PFSK-1 (cell line): Measurements from ENCODE around the gene NCAPD2.

Experiments
- POLR2AphosphoS5 ChIP-seq: IDR thresholded peaks from 2 replicates; pipeline ENCODE4 v1.6.1; 2012; ENCODE audit warnings: low read depth, mild to moderate bottlenecking, control low read depth, low read length, moderate library complexity
- REST ChIP-seq, 2 experiments: IDR thresholded peaks; 2 replicates each; pipeline versions ENCODE4 v1.6.1 to v1.8.0; 2011 to 2012; ENCODE audit warnings: low read depth in 2 of 2, low read length in 2 of 2, control low read depth in 1 of 2, inconsistent platforms in 1 of 2, mild to moderate bottlenecking in 1 of 2, moderate library complexity in 1 of 2; ENCODE audit not compliant: insufficient read depth in 1 of 2
- TAF1 ChIP-seq: IDR thresholded peaks from 2 replicates; pipeline ENCODE4 v1.6.1; 2012; ENCODE audit warnings: low read length, control low read depth, borderline replicate concordance; ENCODE audit not compliant: insufficient read depth

DNA sequence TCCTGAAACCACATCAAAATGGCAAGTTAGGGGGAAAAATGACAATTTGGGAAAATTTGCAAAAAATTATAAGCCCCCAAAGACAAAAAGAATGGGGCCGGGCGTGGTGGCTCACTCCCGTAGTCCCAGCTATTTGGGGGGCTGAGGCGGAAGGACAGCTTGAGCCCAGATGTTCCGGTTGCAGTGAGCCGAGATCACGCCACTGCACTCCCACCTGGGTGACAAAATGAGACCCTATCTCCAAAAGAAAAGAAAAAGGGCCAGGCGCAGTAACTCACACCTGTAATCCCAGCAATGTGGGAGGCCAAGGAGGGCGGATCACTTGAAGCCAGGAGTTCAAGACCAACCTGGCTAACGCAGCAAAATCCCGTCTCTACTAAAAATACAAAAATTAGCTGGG is 21.4 kb upstream of the NCAPD2 start:
- no peak for TF ChIP-seq TAF1
- TF ChIP-seq POLR2AphosphoS5 = no peak
- TF ChIP-seq REST (IDR thresholded peaks at IDR 0.05; ENCODE audit: insufficient read depth in 1 of 2, low read depth in 2 of 2, low read length in 2 of 2) = no peak
